C4-2B (cell line): ENCODE results near the gene CORO2B.

ENCODE experiments used
- ZFX ChIP-seq: fragments of 450-650 bp; IDR thresholded peaks from 2 replicates; pipeline ENCODE4 v1.6.1; 2017
- TF ChIP-seq, protein P1 (sequence below): fragments of 450-650 bp; conservative IDR thresholded peaks from 2 replicates; pipeline ENCODE4 v1.5.1; 2017; ENCODE audit warnings: mild to moderate bottlenecking

DNA sequence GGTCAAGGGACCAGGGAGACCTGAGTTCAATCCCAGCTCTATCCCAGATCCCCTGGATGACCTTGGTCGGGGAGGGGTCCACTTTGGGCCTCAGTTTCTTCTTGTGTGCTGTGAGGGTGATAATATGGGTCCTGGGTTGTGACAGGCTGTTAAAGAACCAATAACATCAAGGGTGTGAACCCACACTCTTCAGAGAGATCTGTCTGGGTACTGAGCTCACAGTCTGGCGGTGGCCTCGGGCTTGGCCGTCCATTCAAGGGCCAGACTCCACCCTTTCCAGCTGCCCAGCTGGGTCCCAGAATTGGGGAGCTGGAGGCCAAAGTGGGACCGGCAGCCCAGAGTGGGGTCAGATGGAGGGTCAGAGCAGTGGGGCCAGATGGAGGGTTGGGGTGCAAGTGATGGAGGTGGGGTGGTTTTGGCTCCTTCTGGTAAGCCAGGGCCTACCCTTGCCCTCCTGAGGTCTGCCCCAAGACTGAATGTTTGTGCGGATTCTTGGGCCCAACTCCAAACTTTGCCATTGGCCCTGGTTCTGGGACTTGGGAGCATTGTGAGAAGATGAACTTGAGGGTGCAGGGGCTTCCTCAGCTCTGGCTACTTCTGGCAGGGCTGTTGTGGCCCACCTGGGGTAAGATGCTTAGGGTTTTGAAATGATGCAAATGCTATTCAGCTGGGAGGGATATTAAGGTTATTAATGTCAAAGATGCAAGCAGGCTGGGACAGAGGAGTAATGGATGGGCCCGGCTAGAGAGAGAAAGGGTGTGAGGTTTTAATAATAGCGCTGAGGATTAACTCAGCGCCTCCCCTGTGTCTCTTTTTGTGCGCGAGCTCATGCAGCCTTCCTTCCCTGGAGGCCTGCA lies 1.5 kb downstream of the CORO2B start:
- TF ChIP-seq, protein P1, sequence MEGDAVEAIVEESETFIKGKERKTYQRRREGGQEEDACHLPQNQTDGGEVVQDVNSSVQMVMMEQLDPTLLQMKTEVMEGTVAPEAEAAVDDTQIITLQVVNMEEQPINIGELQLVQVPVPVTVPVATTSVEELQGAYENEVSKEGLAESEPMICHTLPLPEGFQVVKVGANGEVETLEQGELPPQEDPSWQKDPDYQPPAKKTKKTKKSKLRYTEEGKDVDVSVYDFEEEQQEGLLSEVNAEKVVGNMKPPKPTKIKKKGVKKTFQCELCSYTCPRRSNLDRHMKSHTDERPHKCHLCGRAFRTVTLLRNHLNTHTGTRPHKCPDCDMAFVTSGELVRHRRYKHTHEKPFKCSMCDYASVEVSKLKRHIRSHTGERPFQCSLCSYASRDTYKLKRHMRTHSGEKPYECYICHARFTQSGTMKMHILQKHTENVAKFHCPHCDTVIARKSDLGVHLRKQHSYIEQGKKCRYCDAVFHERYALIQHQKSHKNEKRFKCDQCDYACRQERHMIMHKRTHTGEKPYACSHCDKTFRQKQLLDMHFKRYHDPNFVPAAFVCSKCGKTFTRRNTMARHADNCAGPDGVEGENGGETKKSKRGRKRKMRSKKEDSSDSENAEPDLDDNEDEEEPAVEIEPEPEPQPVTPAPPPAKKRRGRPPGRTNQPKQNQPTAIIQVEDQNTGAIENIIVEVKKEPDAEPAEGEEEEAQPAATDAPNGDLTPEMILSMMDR = no peak
- no peak for TF ChIP-seq ZFX
